ENCODE measurements around the gene C9orf57. TPM values are rescaled to one million over a fixed set of nuclear protein-coding genes. Genes with fewer than 3 reads are reported as not detected.

Gene C9orf57
- total RNA-seq, 4 donors from 2014 or later = not detected

GRCh38 chr9:72030767-72031166 is 29.6 kb downstream of the C9orf57 start:
- TF ChIP-seq EP300 (IDR thresholded peaks at IDR 0.05) (no peak), POLR2AphosphoS5 (IDR thresholded peaks at IDR 0.05) (no peak), POLR2A (IDR thresholded peaks at IDR 0.05) (no peak)
- TF ChIP-seq, protein P1, sequence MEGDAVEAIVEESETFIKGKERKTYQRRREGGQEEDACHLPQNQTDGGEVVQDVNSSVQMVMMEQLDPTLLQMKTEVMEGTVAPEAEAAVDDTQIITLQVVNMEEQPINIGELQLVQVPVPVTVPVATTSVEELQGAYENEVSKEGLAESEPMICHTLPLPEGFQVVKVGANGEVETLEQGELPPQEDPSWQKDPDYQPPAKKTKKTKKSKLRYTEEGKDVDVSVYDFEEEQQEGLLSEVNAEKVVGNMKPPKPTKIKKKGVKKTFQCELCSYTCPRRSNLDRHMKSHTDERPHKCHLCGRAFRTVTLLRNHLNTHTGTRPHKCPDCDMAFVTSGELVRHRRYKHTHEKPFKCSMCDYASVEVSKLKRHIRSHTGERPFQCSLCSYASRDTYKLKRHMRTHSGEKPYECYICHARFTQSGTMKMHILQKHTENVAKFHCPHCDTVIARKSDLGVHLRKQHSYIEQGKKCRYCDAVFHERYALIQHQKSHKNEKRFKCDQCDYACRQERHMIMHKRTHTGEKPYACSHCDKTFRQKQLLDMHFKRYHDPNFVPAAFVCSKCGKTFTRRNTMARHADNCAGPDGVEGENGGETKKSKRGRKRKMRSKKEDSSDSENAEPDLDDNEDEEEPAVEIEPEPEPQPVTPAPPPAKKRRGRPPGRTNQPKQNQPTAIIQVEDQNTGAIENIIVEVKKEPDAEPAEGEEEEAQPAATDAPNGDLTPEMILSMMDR (IDR thresholded peaks at IDR 0.05) = no peak
- Histone ChIP-seq H3K4me1 (no peaks in the 10 kb centered on the region), H3K9me3 (peaks cover 0 to 9% (median 0%) of the 10 kb centered on the region in 3 donors)

DNA sequence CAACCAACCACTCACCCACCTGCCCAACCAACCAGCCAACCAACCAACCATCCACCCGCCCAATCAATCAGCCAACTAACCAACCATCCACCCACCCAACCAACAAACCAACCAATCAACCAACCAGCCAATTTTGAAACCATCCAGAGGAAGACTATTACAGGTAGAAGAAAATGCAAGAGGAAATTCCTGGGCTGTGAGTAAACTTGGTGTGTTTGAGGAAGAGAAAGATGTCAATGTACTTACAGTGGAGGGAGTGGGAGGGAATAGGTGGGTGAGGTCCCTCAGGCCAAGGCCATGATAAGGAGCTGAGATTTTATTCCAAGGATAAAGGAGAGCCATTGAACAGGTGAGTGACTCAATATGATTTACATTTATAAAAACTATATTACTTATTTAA is 30.4 kb downstream of the C9orf57 start:
- WGBS, 2 donors (ENCODE audit: low coverage in 1 of 2) = 57% methylated on average over 1 of the region's 1 CpG; no CpG with 5 or more reads in 1 of the 2 donors
- H3K27me3 ChIP-seq = no peaks in the 10 kb centered on the region
- H3K27ac ChIP-seq = no peak overlapping the region
- TF ChIP-seq, protein P1 (IDR thresholded peaks at IDR 0.05) = no peak
- no peak for TF ChIP-seq POLR2AphosphoS5 (IDR thresholded peaks at IDR 0.05)
- no peak for TF ChIP-seq POLR2A (IDR thresholded peaks at IDR 0.05)
- TF ChIP-seq EP300 (IDR thresholded peaks at IDR 0.05) = no peak
- H3K9me3 ChIP-seq = peaks cover 0 to 9% (median 0%) of the 10 kb centered on the region in 3 donors
- ATAC-seq = no peak
- no peaks in the 10 kb centered on the region for H3K4me1 ChIP-seq
- H3K36me3 ChIP-seq = no peaks in the 10 kb centered on the region
- H3K4me3 ChIP-seq = no peak overlapping the region

More at GRCh38 chr9:72030767-72031166, 29.6 kb downstream of the C9orf57 start:
- 83 to 94% methylated on average over 2 of the region's 2 CpGs for WGBS, 2 donors (ENCODE audit: low coverage in 1 of 2)
- ATAC-seq = no peak
- Histone ChIP-seq H3K27ac (no peak overlapping the region), H3K27me3 (no peaks in the 10 kb centered on the region), H3K36me3 (no peaks in the 10 kb centered on the region), H3K4me3 (no peak overlapping the region)

DNA sequence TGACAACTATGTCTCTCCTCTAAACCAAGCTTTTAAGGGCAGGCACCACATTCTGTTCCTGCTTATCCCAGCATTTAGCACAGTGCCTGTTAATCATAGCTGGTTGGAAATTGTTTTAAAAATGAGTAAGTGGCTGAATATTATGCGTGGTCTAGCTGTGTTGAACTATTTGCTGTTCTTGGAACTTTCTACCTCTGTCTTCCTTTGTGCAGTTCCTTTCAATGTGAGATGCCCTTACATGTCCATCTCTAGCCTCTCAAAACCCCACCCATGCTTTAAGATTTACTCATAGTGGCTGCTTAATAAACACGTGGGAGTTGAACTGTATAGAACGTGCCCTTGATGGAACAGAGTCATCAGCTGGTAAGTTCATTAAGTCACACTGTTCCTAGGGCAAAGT is 34.5 kb downstream of the C9orf57 start:
- 40 to 52% methylated on average over 3 of the region's 3 CpGs for WGBS, 2 donors (ENCODE audit: low coverage in 1 of 2)
- TF ChIP-seq POLR2AphosphoS5 (IDR thresholded peaks at IDR 0.05) = no peak
- TF ChIP-seq, protein P1 (IDR thresholded peaks at IDR 0.05) = no peak
- TF ChIP-seq POLR2A (IDR thresholded peaks at IDR 0.05) = no peak
- no peak for TF ChIP-seq EP300 (IDR thresholded peaks at IDR 0.05)
- H3K4me1 ChIP-seq = no peaks in the 10 kb centered on the region
- no peak for ATAC-seq
- H3K9me3 ChIP-seq = no peaks in the 10 kb centered on the region
- H3K27ac ChIP-seq = no peak overlapping the region
- no peak overlapping the region for H3K4me3 ChIP-seq
- H3K36me3 ChIP-seq = no peaks in the 10 kb centered on the region
- H3K27me3 ChIP-seq = no peaks in the 10 kb centered on the region

GRCh38 chr9:72023596-72023995 is 36.8 kb downstream of the C9orf57 start:
- no peaks in the 10 kb centered on the region for H3K36me3 ChIP-seq
- TF ChIP-seq POLR2AphosphoS5 (IDR thresholded peaks at IDR 0.05) = no peak
- H3K4me1 ChIP-seq = no peaks in the 10 kb centered on the region
- ATAC-seq = no peak
- H3K9me3 ChIP-seq = no peaks in the 10 kb centered on the region
- no peaks in the 10 kb centered on the region for H3K27me3 ChIP-seq
- no peak overlapping the region for H3K4me3 ChIP-seq
- no peak overlapping the region for H3K27ac ChIP-seq
- 90 to 95% methylated on average over 3 to 4 of the region's 4 CpGs for WGBS, 2 donors (ENCODE audit: low coverage in 1 of 2)

DNA sequence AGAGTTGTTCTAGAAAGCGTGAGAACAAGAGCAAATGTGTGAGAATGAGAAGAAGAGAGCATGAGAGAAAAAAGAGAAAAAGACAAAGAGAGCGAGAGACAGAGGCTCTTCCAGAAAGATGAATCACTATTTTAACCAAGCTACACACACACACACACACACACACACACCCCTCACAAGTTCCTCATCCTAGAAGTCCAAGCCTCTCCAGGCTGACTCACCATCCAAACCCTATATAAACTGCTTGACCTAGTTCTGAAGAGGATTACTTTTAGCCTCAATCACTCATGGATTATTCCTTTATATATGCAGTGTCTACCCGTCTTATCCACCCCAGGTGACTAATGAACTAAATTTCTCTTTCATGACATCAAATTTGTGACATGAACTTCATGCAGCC is 37.6 kb downstream of the C9orf57 start:
- Histone ChIP-seq H3K4me3 (no peak overlapping the region), H3K36me3 (no peaks in the 10 kb centered on the region), H3K27me3 (no peaks in the 10 kb centered on the region), H3K4me1 (no peaks in the 10 kb centered on the region), H3K27ac (no peak overlapping the region), H3K9me3 (no peaks in the 10 kb centered on the region)
- TF ChIP-seq EP300 (IDR thresholded peaks at IDR 0.05) = no peak
- TF ChIP-seq, protein P1 (IDR thresholded peaks at IDR 0.05) = no peak
- no peak for TF ChIP-seq POLR2A (IDR thresholded peaks at IDR 0.05)
- TF ChIP-seq POLR2AphosphoS5 (IDR thresholded peaks at IDR 0.05) = no peak
- WGBS, 2 donors (ENCODE audit: low coverage in 1 of 2) = 53 to 63% methylated on average over 3 of the region's 3 CpGs
- ATAC-seq = no peak

Measured in gastroesophageal sphincter (tissue), 4 donors.